ENCODE results near the gene F2.
"Not testable (repeated sequence)": the region's sequence is repeated elsewhere in the genome, so short reads cannot be mapped to it uniquely, and the experiment has no call there.

The F2 gene

DNA sequence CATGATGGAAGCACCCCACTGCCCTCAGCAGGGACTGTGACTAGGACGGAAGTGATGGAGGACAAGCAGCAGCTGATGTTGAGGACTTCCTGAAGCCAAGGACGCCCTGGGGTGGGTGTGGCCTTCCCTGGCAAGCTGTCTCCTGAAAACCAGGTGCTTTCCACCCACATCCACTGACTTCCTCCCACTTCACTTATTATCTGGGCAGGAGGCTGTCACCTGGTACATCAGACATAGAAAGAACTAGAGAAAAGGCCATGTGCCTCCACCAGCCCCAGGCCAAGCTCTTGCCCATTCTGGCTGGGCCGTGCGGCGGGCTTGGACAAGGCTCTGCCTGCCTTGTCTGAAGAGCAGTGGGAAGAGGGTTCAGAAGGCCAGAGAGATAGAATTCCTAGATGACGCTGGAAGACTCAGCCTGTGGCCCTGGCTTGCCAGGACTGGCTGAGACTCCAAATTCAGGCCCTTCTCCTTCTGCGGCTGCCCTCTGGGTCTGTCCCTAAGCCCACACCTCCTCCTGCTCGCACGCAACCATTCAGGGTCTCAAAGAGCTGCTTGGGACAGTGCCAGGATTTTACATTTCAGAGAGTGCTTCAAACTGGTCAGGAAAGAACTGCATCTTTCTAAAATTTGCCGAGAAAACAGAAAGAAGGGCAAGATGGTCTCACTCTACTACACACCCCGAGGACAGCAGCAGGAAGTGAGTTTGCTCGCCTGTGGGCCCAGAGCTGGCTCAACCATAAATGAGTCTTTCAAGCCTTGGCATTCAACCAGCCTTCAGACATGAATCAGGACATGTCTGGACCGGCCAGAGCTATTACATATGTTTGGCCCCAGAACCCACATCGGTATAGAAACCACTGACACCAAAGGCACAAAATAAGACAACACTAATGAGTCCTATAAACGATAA is 31.9 kb upstream of the F2 start:
- no peak for DNase-seq (ENCODE audit: low spot score)

DNA sequence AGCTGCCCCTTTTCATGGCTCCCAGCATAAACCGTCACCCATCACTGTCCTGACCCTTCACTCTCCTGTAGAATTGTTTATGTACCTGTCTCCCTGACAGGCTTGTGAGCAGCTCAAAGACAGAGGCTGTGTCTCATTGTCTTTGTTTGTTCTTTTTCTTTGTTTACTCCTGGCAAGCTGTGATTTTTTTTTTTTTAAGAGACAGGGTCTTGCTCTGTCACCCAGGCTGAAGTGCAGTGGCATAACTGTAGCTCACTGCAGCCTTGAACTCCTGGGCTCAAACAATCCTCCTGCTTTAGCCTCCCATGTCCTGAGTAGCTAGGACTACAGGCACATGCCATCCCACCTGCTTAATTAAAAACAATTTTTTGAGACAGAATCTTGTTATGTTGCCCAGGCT is 28.3 kb upstream of the F2 start:
- no peak for DNase-seq (ENCODE audit: low spot score)

DNA sequence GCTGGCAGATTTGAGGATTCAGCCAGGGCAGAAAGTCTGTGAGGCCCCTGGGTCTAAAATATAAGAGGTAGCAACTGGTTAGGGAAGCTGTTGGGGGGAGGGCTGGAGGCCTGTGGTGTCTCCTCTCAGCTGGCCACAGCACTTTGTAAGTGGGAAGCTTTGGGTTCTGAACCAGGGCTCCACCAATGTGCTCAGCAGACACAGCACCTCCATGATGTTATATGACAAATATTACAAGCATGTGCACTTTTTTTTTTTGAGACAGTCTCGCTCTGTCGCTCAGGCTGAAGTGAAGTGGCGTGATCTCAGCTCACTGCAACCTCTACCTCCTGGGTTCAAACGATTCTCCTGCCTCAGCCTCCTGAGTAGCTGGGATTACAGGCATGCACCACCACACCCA is 26.6 kb upstream of the F2 start:
- no peak for DNase-seq (ENCODE audit: low spot score)

DNA sequence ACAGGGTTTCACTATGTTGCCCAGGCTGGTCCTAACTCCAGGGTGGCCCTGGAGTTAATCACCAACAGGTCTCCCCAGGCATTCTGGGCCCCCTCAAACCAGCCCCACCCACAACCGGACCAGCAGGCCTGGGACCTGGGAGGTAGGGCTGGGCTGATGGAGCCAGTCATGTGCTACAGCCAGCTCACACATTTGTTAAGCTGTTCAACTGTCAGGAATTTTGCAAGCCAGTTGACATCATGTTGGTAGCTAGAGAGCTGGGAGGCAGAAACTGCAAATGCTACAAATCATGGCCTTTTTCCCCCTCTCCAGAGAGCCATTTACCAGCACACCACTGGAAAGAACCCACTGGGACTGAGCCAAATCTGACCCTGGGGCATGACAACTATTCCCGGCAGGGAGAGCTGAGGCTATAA is 25.4 kb upstream of the F2 start:
- DNase-seq (ENCODE audit: low spot score), result no peak

DNA sequence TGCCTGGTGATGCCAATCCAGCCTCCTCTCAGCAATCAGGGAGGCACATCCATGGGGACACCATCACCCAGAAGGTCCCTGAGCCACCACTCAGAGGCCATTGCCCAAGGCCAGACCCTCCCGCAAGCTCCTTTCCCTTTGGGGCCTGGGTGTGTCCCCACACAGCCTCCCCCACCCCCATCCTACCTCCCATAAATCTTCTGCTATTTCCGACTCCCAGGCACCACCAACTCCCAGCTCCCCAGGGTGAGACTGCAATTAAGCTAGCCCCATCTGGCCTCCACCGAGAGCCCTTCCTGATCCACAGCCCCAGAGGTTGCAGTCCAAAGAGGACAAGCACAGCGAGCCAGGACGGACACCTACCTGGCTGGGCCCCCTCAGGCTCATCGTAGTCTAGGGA is 24.9 kb upstream of the F2 start:
- DNase-seq (ENCODE audit: low spot score), result peak; percentile 53

DNA sequence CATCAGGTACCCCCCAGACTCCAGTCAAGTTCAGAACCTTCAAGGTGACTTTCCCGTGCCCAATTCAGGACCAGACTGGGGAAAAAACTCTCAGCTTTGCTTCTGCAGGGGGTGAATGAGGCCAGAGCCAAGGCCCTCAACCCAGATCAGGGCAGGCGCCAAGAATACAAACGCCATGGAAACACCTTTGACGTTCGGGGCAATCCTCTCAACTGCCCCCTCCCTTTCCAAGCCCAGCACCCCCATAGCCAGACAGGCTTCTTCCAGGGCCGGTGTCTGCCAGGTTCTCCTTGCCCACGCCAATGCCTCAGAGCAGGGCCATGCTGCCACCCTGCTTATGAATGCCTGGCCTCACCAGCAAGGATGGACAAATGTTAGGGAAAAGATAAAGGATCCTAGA is 24.4 kb upstream of the F2 start:
- DNase-seq (ENCODE audit: low spot score), result no peak

DNA sequence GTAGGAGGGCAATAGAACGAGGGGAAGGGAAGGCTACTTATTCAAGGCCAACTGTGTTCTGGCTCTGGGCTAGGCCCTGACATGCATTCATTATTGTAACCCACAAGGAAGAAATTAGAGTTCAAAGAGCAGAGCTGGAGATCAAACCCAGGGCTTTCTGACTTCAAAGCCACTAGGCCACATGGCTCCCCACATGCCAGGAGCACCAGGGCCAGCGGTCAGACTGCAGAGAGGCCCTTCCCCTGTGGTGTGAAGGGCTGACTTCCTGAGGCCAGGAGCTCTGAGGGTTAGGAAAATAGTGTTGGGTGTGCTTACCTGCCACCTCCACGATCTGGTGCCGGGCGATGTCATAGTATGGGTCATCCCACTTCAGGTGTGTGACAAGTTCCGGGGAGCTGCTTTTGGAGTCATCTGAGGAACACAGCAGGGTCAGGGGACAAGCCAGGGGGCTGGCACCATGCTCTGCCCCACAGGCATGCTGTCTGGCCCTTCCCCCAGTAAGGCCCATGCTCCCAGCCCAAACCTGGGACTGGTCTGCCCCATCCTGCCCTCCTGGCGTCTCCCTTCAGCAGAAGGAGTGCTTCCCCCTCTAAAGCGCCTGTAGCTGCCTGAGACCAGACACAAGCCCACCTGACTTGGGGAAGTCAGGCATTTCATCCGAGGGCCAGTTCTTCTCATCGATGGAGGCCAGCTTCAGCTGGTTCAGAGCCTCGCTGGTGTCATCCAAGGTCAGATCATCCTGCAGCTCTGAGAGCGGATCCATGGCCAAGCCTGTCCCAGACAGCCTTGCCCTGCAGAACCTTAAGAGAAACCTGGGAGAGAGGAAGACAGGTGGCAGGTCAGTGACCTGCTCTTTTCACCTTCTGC is 23.4 kb upstream of the F2 start:
- DNase-seq (ENCODE audit: low spot score), result no peak

DNA sequence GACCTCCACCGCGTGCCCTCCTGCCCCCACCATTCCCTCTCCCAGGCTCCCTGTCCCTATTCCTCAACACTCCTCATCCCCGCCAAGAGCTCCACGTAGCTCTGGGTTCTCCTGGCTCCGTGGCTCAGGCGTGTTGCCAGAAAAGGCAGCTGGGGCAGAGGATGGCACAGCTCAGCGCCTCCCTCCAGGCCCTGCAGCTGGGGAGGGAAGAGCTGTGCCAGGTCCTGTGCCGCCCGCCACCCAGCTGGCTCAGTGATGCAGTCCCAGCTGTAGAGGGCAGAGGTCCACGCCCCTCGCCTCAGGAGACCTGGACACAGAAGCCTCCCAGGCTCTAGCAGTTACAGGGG is 22.8 kb upstream of the F2 start:
- DNase-seq (ENCODE audit: low spot score), result no peak

DNA sequence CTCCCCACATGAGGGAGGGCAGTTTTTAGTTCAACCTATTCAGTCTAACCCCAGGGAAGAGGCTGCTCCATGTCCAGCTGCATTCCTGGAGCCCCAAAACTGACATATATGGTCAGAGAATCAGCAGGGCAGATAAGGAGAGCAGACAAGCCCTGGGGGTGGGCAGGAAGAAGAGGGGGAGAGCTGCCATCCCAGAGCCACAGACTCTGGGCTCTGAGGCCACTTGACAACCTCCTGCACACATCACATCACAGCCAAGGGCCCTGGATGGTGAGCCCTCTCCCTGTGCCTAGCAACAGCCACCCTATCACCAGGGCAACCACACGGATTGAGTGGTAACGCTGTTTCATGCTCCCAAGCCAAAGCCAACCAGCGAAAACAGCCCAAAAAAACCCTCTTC is 21.7 kb upstream of the F2 start:
- no peak for DNase-seq (ENCODE audit: low spot score)

DNA sequence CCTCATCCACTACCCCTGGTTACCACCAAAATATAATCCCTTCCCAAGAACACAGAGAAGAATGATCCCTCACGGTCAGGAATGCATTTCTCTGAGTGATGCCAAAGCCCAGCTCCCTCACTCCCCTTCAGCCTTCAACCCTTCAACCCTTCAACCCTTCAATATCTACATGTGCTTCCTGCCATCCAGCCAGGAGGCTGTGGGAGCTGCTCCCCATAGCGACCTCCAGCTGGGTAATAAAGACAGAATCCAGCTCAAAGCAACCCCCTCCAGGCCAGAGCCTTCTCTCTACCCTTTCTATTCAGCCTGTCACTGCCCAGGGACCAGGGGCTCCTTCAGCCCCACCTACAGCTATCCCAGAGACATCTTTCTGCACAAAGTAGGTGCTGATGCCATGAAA is 21.3 kb upstream of the F2 start:
- DNase-seq (ENCODE audit: low spot score), result no peak

DNA sequence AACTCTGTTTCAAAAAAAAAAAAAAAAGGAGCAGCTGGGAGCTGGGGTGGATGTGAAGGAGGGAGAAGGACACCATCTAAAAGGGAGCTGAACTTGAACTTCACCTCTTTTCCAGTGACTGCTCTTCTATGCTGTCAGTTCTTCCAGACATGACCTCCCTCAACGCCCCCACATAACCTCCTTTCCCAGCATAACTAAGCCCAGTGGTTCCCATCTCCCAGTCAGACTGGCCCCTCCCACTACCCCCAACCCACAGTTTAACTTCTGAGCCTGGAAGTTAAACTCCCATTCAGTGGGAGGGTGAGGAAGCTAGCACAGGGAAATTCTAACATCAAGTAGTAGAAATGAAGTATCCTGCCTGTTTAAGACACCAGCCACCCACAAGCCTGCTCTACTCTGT is 20.4 kb upstream of the F2 start:
- no peak for DNase-seq (ENCODE audit: low spot score)

DNA sequence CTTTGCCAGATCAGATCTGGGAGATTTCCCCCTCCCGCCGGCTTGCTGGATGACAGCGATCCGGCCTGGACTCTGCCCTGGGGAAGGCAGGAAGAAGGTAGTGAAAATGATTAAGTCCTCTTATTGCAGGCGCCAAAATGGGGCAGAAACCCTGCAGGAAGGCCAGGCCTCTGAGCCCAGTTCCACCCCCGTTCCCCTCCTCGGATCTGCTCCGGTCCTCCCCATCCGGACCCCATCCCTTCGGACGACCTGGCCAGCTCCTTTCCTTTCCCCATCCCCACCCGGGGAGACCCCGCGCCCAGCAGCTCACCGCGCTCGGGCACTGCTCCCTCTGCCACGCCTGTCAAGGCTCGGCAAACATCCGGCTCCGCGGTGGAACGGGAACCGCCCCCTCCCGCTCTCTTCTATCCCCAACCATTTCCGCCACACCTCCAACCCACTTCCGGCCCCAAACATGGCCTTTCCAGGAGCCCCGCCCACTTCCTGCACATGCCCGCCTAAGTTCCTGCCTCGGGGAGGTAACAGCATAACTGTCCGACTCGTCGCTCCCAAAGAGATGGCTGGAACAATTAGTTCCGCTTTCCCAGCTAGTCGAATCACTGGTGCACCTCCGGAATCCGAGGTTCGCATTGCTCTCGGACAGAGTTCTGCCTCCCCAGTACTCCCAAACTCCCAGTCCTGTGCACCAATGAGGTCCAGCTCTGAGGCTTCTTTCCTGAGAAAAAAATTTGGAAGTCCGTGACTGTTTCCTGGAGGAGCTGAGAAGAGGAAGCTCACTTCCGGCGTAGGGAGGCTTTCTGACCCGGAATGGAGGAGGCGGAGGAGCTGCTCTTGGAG is 18.6 kb upstream of the F2 start, which contains the start of the genes ARHGAP1 and ZNF408:
Gene ARHGAP1 (minus strand): TSS at position 379 of the 837 bp plus-strand sequence. CDS start 4,512 bp downstream, outside the sequence.
Gene ZNF408 (plus strand): TSS at position 791 of the 837 bp plus-strand sequence. CDS start 17 bp downstream, at position 808.
- peak; percentile 96 for DNase-seq (ENCODE audit: low spot score)

DNA sequence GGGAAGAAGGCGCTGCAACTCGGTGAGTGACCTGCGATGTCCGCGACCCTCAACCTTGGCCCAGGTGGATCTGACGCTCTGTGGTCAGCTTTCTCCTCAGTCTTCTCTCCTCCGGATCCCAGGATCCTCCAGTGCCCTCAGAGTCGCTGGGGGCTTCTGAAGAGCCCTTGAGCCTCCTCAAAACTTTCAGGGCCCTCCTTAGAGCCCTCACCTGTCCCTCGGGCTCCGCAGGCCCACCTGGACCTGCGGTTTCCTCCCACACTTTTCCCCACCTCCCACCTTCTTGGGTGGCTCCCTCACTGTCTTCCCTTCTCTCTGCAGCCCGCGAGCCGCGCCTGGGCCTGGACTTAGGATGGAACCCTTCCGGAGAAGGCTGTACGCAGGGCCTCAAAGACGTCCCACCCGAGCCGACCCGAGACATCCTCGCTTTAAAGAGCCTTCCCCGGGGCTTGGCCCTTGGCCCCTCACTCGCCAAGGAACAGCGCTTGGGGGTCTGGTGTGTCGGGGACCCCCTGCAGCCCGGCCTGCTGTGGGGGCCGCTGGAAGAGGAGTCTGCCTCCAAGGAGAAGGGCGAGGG is 17.8 kb upstream of the F2 start:
- peak; percentile 37 for DNase-seq (ENCODE audit: low spot score)

DNA sequence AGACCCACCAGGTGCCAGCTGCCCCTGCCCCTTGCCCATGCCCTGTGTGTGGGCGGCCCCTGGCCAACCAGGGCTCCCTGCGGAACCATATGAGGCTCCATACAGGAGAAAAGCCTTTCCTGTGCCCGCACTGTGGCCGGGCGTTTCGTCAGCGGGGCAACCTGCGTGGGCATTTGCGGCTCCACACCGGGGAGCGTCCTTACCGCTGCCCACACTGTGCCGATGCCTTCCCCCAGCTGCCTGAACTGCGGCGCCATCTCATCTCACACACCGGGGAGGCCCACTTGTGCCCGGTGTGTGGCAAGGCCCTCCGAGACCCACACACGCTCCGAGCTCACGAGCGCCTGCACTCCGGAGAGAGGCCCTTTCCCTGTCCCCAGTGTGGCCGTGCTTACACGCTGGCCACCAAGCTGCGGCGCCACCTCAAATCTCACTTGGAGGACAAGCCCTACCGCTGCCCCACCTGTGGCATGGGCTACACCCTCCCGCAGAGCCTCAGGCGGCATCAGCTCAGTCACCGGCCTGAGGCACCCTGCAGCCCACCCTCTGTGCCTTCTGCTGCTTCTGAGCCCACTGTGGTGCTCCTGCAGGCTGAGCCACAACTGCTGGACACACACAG is 13.8 kb upstream of the F2 start:
- no peak for DNase-seq (ENCODE audit: low spot score)

DNA sequence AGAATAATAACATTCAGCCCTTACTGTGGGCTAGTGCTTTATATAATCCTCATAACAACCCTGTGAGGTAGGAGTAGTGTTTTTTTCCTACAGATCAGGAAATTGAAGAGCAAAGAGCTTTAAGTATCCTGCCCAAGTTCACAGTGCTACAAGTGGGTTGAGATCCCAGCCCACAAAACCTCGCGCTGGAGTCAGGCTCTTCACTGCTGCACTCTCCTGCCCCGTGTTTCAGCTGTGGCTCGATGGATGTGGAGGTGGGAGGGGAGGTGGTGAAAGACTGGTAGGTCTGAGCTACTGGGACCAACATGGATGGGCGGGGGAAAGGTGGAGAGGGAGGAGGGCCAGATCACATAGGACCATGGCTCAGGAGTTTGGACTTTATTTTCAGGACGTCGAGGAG is 12.1 kb upstream of the F2 start:
- no peak for DNase-seq (ENCODE audit: low spot score)

DNA sequence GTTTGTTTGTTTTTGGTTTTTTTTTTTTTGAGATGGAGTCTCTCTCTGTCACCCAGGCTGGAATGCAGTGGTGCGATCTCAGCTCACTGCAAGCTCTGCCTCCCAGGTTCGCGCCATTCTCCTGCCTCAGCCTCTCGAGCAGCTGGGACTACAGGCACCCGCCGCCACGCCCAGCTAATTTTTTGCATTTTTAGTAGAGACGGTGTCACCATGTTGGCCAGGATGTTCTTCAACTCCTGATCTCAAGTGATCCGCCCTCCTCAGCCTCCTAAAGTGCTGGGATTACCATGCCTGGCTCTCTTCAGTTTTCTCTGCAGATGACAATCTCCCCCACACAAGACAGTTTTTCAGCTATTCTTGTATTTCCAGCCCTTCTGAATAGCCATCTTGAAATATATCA is 9.7 kb upstream of the F2 start:
- not testable (repeated sequence) for DNase-seq (ENCODE audit: low spot score)

DNA sequence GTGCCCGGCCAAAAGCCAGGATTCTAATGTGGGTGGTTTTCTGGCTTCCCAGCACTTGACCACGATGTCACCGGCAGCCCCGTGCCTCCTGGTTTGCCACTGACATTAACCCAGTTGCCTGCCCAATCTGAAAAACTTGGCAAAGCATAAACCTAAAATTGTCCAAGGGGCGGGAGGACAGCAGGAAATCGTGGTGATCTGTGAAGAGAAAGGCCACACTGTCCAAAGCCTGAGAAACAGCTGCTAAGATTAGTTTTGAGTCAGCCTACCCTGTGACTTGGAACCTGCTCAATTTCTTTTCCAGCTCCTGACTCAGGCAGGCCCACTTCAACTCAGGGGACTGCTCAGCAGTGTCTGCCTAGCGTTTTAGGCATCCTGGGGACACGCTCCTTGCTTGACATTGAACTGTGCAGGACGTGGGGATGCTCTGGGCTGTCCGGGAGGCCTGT is 8.2 kb upstream of the F2 start:
- DNase-seq (ENCODE audit: low spot score), result no peak

DNA sequence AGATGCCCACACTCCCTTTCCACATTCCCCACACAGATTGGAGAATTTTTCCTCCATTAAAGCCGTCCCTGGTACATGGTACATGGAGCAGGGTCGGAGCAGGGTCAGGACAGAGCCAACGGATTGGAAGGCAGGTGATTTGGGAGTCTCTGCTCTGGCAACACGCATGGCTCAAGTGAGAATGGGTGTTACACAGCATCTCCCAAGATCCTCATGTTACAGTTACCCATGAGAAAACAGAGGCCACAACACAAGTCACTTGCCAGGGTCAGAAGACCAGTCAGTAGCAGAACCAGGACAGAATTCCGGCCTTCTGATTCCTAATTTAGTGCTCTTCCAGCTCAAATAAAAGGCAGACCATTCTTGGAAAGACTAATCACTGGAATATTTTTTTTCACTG is 7.7 kb upstream of the F2 start:
- no peak for DNase-seq (ENCODE audit: low spot score)

DNA sequence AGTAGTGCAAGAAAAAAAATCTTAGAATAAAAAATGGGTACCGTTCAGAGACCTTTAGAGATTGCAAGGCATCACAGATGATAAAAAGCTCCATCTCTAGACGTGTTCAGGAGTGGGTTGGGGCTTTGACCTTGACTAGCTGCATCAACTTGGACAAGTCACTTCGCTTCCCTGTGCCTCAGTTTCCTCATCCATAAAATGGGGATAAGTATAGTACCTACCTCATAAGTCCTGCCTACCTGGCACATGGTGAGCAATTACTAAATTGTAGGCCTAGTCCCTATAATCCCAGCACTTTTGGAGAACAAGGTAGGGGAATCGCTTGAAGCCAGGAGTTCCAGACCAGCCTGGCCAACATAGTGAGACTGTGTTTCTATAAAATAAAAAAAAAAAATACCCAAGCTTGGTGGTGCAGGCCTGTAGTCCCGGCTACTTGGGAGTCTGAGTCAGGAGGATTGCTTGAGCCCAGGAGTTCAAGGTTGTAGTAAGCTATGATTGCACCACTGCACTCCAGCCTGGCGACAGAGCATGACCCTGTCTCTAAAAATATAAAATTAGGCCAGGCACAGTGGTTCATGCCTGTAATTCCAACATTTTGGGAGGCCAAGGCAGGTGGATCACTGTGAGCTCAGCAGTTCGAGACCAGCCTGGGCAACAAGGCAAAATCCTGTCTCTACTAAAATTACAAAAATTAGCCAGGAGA is 6.0 kb upstream of the F2 start:
- no peak for DNase-seq (ENCODE audit: low spot score)

DNA sequence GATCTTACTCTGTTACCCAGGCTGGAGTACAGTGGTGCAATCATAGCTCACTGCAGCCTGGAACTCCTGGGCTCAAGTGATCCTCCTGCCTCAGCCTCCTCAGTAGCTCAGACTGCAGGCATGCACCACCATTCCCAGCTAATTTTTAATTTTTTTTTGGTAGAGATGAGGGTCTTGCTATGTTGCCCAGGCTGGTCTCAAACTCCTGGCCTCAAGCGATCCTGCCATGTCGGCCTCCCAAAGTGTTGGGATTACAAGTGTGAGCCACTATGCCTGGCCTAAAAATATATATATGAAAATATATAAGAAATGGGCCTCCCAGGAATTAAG is 1.2 kb upstream of the F2 start:
- DNase-seq (ENCODE audit: low spot score), result not testable (repeated sequence)
